DMS53 treated with DMSO at 0.1 percent for 48 hours (cell line): ENCODE results near the gene PALS1.

ENCODE experiments used
- DNase-seq: peaks from one replicate; lab custom pipeline; 2025; ENCODE audit not compliant: unreplicated experiment; lab: John Stamatoyannopoulos, UW

PALS1 gene

DNA sequence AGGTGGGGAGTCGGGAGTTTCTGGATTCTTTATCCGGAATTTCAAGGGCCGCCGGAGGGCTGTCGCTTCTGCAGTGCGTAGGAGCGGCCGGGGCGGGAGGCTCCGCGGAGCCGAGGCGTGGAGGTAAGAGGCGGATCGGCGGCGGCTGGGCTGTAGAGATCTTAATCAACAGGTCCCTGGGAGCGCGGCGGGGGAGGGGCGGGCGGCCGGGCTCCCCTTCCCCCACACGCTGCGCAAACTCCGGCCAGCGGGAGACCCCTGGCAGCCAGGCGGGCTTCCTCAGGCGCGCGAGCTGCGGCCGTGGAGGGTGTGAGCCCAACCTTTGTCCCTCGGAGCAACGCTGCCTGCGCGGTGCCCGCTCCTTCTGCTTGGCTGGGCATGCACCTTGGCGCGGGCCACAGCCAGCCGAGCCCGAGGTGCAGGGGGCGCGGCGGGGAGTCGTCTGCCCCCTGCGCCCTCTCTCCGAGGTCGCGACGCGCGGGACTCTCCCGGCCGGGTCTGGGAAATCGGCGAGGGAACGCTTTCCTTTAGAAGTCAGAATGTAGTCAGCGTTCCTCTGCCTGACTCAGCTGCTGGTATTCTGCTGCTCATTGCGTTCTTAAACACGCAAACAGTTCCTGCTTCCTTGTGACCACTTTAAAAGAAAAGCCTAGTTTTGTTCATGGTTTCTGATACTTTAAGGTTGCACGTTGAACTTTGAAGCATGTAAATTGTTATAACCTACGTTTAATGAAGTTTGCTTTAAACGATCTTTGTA, at the start of gene PALS1:
TSS of gene PALS1 (plus strand) at position 25 of the 757 bp plus-strand sequence. CDS start 37,736 bp downstream, outside the sequence.
- DNase-seq: peak; percentile 3

DNA sequence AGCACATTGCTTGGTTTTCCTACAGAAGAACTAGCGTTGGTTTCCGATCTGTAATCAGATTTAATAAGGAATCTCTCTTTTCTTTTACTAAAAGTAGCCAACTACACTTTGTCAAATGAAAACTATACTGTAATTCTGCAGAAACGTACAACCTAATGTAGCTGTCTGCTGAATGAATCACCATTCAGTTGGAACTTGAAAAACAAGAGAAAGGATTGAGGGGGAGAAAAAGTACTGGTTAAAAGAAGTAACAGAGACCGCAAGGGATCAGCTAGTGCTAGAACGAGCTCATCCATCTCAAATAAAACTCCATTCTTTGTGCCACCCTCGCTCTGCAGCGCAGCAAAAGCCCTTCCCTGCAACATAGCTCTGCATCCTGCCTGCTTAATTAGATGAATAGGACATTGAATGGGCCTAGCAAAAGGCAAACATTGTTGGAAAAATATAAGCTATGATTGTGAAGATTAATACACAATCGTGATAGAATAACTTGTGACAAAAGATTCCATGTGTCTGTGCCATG, 49.4 kb upstream of the PALS1 start:
- DNase-seq: no peak

DNA sequence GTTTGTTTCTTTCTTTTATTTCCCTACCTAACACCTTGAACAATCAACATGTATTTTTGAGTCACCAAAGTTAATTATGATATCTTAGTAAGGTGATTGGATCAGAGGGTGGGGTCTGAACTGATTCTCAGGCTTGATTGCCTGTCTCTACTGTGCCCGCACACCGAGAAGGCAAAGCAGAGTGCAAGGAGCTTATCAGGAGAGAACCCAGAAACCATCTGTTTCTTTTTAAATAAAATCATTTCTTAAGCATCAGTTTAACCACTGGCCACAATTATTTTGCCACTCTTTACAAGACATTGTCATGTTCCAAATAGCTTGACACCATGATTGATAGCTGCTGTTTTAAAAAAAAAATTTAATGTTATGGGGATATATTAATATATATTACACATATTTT, 48.9 kb upstream of the PALS1 start:
- DNase-seq: no peak

DNA sequence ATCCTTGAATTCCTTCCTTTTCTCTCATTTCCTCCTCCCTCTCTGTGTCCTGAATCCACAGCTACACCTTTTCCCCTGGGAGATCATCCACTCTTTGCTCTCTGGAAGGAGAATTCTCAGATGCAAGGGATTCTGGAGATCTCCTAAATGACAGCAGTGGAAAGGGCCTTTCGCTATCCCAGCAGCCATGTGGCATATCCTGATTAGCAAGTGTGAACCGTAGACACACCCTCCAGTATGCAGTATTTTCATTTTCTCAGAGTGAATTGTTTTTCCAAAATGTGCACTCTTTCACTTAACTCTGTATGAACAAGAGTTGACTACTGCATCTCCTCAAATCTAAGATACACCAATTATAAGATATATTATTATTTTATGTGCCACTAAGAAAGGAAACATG, 46.0 kb upstream of the PALS1 start:
- no peak for DNase-seq

DNA sequence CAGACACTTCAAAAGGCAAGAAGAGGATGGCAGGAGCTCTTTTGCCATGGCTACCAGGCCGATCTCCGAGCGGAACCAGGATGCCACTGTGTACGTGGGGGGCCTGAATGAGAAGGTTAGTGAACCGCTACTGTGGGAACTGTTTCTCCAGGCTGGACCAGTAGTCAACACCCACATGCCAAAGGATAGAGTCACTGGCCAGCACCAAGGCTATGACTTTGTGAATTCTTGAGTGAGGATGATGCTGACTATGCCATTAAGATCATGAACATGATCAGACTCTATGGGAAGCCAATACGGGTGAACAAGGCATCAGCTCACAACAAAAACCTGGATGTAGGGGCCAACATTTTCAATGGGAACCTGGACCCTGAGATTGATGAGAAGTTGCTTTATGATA, 42.2 kb upstream of the PALS1 start:
- no peak for DNase-seq

DNA sequence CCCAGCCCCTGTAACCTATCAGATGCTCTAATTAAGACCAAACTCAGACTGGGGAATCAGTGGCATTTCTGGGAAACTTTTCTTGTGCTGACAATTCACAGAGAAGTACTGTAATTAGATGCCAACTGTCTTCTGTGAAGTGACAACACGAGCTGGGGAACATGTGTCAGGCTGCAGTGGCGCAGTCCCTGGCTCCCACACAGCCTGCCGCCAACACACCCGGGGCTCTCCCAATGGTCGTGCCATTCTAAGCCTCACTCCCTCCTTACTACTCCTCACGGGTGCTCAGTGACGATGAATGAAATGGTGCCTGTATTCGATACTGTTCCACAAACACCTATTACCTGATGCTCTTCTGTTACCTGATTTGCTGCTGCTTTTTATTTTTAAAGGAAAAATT, 33.4 kb upstream of the PALS1 start:
- DNase-seq: no peak

DNA sequence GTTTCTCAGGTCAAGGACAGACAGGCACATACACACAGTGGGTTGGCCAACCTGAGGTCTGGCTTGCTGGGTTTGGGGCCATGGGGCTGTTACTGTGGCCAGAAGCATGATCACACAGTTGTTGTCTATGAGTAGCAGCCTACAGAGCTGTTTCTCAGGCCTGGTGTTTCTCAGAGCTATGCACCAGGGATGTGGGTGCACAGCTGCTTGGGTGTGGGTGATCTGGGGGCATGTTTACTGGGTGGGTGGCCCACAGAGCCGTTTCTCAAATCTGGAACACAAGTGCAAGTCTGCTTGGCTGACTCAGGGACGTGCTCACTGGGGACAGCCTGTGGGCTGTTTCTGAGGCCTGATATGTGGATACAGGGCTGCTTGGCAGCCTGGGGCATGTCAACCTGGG, 23.1 kb upstream of the PALS1 start:
- DNase-seq: no peak

DNA sequence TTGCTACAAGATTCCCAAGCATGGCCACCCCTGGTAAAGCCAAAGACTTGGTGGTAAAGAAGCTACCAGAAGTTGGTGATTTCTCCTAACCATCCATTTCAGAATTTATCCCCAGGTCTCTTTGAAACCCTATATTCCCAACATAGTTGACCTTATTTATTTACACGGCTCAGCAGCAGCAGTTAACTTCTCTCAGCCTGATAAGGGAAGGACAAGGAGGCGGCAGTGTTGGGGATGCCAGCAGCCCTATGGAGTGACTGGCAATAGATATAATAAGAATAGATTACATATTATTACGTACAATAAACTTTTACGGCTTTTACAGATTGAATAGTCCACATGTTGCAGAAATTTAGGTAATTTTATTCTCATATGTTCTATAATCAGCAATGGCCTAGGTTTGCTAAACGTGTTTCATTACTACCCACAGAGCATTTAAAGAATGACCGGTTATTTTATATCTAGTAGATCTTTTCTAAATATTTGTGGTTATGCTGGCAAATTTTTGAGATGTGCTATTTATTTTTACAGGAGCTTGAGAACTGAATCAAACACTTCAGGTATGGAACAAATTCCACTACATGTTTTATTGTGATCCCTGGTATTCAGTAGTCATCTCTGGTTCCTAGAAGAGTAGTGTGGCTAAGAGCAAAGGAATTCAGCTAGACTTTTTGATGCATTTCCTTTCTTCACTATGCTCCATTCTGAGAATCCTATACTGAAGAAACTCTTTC, 19.8 kb upstream of the PALS1 start:
- no peak for DNase-seq

DNA sequence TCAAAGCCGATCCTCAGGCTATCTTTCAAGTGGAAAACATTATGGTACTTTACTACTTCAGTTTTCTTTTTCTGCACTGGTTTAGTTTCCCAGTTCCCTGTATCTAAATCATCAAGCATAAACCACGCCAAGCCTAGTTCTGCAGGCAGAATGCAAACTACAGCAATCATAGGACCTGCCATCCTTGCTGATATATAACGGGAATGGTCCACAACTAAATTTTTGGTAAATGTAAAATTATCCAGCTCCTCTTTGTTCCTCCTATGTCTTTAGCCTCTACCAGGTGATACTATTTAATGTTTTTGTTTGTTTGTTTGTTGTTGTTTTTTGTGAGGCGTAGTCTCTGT, 19.3 kb upstream of the PALS1 start:
- no peak for DNase-seq

DNA sequence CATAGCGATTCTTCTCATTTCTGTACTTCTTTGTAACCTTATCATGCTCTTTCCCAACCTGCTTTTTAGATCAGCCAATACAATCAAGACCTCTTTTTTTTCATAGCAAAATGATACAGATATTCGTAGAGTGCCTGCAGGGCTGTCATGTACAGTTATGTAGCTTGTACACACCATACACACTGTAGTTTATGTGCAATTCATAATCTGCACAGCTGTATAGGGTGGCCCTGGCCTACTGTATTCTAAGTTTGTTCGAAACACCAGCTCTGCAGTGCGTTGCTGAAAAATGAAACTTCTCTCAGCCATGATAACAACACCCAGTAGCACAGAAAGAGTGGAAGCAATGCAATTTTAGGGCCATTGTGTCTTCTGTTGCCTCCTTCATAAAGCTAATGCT, 15.7 kb upstream of the PALS1 start:
- DNase-seq: no peak

DNA sequence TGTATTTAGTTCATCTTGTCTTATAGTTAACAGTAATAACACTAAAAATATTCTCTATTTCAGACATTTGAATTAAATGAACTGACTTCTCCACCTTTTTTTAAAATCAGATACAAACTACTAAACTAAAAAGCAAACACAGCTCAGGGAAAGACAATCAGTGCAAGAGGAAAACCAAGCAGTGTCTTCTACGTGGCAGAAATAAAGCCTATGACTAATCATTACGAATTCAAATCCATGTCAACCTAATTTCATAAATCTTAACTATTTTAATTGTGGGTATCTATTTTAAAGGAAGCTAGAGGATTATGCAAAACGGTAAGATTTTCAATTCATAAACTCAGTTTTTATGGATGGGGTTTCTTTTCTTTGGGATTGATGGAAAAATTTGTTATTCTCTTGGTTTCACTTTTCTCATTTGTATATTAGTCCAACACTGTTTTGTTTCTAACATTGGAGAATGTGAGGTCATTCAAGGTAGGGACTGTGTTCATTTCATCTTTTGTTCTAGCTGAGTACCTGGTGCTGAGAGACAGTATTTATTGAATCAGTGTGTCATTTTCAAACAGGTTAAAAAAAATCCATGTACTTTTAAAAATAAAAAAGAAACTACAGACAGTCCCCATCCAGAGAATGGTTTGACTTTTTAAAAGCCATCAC, 12.8 kb upstream of the PALS1 start:
- no peak for DNase-seq

DNA sequence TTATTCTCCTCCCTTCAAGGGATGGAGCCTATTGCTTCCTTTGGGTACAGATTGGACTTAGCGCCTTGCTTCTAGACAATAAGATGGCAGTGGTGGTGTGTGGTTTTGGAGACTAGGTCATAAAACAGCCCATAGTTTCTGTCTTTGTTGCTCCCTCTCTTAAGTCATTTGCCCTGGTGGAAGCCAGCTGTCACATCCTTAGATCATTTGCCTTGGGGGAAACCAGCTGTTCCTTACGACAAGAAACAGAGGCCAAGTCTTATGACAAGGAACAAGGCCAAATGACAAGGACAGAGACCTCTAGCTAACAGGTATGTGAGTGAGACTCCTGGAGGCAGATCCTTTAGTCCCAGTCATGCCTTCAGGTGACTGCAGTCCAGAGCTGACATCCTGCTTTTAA, 9.2 kb upstream of the PALS1 start:
- no peak for DNase-seq

DNA sequence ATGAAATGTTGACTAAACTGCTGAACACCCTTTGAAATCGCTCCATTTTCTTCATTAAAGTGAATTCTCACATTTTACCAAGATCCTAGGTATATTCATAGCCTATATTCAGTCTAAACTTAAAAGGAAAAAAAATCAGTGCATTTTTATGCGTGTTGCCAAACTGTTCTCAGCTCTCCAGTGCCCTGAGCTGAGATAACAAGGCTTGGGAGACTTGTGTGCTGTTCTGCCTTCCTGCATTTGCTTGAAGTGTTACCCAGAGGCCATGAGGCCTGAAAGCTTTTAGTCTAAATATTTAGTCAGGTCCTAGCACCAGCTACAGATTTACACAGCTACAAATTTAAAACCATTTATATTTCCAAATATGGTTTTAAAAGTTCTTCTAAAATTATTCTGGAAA, 8.6 kb upstream of the PALS1 start:
- DNase-seq: no peak

DNA sequence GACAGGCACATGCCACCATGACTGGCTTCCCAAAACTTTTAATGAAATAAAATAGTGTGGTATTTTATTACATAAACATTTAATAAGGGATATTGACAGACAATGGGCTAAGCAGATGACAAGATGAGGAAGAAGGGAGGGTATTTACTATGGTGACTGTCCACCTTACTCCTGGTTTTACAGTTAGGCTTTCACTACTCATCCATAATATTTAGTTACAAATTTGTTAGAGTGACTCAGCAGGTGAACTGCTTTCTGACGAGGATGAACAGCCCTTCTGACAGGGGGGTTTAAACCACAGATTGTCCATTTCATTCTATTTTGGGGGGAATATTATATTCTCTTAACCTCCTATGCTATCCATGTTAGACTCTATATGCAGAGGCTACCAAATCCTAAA, 3.6 kb upstream of the PALS1 start:
- DNase-seq: no peak

DNA sequence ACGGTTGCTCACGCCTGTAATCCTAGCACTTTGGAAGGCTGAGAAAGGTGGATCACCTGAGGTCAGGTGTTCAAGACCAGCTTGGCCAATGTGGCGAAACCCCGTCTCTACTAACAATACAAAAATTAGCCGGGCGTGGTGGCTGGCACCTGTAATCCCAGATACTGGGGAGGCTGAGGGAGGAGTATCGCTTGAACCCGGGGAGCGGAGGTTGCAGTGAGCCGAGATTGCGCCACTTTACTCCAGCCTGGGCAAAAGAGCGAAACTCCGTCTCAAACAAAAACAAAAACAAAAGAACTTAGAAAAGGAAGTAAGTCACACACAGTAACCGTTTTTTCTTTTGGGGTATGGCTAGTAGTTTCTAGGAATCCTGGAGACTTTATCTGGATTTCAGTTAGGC, 1.7 kb upstream of the PALS1 start:
- no peak for DNase-seq

DNA sequence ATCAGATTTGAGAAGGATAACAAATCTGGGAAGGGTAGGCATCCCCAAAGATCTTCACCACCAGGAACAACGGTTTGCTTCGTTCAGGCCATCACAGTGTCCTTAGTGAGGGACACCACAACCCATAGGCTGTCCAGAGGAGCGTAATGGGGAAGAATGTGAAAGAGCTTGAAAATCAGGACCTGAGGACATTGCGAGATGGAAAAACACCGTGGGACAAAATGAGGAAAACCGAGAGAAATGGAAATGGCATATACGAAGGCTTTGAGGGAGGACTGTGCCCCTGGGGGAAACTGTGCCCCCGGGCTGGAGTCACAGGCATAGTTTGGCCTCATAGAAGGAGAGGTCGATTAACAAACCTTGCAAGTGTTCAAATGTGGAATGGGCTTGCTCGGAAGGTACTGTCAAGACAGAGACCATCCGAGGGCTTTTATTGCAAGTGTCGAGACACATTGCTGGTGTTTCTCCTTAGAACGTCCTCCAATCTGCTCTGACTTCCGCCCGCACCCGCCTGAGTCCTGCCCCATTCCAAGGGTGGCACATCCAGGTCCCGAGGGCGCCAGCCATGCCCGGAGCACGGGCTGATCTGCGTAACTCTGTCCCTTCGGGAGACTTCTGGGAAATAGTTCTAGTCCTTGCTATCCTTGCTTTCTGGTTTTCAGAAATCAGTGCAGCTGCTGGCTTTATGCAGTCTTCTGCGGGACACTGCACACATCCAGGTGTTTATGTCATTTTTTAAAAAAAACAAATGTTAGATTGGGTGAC, 885 bp upstream of the PALS1 start:
- DNase-seq: no peak

DNA sequence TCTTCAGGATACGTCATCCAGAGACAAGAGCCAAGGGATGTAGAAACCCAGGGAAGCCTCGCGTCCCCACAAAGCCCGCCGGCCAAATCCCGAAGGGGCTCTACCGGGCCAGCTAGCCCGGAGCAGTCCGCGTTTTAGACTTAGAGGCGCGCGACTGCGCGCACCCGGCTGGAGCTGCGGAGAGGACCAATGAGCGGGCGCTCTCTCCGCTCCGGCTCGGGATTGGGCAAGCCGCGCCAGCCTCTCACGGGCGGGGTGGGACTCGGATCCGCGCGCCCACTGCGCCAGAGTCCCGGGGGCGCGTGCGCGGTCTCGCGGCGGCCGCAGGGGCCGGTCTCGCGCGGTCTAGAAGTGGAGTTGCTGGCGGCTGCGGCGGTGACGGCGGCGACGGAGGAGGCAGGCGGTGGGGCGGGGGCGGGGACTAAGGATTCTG, 241 bp upstream of the PALS1 start:
- peak; percentile 64 for DNase-seq

DNA sequence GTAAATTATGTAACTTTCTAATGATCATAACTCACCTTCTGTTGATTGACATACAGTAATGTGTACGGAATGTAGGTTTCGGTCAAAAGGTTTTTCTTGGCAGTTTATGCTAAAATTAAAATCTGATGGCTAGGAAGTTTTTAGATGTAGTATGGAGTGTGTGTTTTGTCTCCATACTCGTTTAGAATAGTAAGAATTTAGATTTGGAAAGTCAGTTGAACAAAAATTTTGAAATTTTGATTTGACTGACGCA, 859 bp downstream of the PALS1 start:
- DNase-seq: no peak

DNA sequence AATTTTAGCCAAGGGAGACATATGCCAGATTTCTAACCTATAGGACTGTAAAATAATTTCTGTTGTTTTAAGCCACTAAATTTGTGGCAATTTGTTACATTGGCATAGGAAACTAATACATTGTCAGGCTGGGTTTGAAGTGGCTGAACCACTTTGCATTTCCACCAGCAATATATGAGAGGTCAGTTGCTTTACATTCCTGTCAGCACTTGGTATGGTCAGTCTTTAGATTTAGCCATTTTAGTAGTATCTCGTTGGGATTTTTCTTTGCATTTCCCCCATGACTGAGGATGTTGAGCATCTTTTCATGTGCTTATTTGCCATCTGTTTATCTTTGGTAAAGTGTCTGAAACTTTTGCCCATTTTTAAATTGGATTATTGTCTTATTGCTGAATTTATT, 3.9 kb downstream of the PALS1 start:
- no peak for DNase-seq

DNA sequence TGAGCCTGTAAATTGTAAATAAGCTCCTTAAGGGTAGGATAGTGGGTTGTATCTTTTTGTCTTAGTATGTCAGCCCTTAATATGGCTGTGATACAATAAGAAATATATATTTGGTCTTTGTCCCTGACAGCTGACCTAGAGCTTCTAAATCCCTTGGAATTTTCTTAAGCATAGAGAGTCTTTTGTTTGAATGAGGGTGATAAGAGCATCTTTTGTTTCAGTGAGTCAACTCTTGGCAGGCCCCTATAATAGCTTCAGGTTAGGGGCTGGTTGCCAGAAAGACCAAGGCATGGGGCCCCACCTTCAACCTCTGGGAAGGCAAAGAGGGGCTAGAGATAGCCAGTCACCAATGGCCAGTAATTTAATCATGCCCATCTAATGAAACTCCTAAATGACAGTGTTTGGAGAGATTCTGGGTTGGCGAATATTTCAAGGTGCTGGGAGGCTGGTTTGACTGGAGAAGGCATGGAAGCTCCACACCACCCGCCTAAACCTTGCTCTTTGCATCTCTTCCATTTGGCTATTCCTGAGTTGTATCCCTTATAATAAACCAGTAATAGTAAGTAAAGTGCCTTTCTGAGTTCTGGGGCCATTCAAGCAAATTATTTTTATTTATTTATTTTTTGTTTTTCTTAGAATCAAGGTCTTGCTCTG, 10.5 kb downstream of the PALS1 start:
- DNase-seq: no peak

DNA sequence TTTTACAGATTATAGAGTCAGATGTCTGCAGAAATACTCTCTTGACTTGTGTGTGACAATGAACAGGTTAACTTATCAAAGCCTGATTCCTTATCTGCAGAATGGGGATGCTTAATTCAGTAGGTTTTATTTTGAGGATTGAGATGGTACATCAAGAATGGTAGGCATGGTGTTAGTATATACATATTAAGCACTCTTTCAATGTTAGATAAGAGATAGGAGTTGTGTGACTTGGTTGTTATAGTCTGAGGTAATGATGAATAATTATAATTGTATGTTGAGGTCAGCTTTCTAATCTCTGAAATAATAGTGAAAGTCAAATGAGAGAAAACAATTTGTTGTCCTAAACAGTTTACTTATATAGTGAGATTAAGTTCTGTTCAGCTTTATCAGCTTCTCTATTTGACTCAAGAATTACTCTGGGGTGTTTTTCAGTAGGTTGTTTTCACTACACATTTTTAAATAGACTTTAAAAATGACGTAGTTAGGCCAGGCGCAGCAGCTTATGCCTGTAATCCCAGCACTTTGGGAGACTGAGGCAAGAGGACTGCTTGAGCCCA, 11.9 kb downstream of the PALS1 start:
- DNase-seq: no peak
